GM21825 (cell line): ENCODE results near the gene CASP6.
A peak's percentile ranks its signal among the peaks of the same experiment; 100 is the strongest.
"Not testable (repeated sequence)": the region's sequence is repeated elsewhere in the genome, so short reads cannot be mapped to it uniquely, and the experiment has no call there.

ENCODE experiments used
- ATAC-seq: cut with Tn5 transposase; IDR thresholded peaks from one replicate; pipeline ENCODE4 v1.9.1; 2021; ENCODE audit warnings: mild to moderate bottlenecking, moderate library complexity; ENCODE audit not compliant: unreplicated experiment

The CASP6 gene

GRCh38 chr4:109721033-109721432, 17.8 kb upstream of the CASP6 start:
- ATAC-seq: no peak

- ATAC-seq: no peak
These were observed 16.4 kb upstream of the CASP6 start for GRCh38 chr4:109719604-109720003.

- no peak for ATAC-seq
These were observed 15.5 kb upstream of the CASP6 start for GRCh38 chr4:109718759-109719158.

- no peak for ATAC-seq
These were observed 10.3 kb upstream of the CASP6 start for GRCh38 chr4:109713500-109713899.

- peak; percentile 80 for ATAC-seq
These were observed 5.7 kb upstream of the CASP6 start for GRCh38 chr4:109708990-109709389.

GRCh38 chr4:109708435-109708834, 5.2 kb upstream of the CASP6 start:
- no peak for ATAC-seq

- ATAC-seq: no peak
These were observed 568 bp upstream of the CASP6 start for GRCh38 chr4:109703664-109704361.

- no peak for ATAC-seq
These were observed 1.5 kb downstream of the CASP6 start for GRCh38 chr4:109701566-109702410.

- no peak for ATAC-seq
These were observed 3.6 kb downstream of the CASP6 start for GRCh38 chr4:109699553-109700225.

GRCh38 chr4:109698656-109699055, 4.6 kb downstream of the CASP6 start:
- no peak for ATAC-seq

GRCh38 chr4:109691411-109691920, 11.8 kb downstream of the CASP6 start:
- ATAC-seq: no peak

- peak; percentile 88 for ATAC-seq
These were observed 12.4 kb downstream of the CASP6 start for GRCh38 chr4:109690690-109691410.

- no peak for ATAC-seq
These were observed 18.5 kb downstream of the CASP6 start for GRCh38 chr4:109684727-109685126.

- no peak for ATAC-seq
These were observed 19.5 kb downstream of the CASP6 start for GRCh38 chr4:109683621-109684253.

GRCh38 chr4:109682875-109683274, 20.4 kb downstream of the CASP6 start:
- ATAC-seq: no peak

- ATAC-seq: not testable (repeated sequence)
These were observed 24.3 kb downstream of the CASP6 start for GRCh38 chr4:109678925-109679324.

- not testable (repeated sequence) for ATAC-seq
These were observed 24.8 kb downstream of the CASP6 start for GRCh38 chr4:109678472-109678871.

- no peak for ATAC-seq
These were observed 26.4 kb downstream of the CASP6 start for GRCh38 chr4:109676886-109677285.

- ATAC-seq: no peak
These were observed 27.4 kb downstream of the CASP6 start for GRCh38 chr4:109675843-109676242.

- ATAC-seq: no peak
These were observed 28.1 kb downstream of the CASP6 start for GRCh38 chr4:109675181-109675580.
